Kidney (tissue), 14 donors: ENCODE data around the gene RNF180. TPM values are rescaled to one million over a fixed set of nuclear protein-coding genes. Genes with fewer than 3 reads are reported as not detected.

Source experiments
- DNase-seq, 5 donors: peaks; one replicate each; pipeline ENCODE4 v3.0.0-alpha.2; 2013 to 2020
- FAIRE-seq: peaks from 2 replicates; lab custom pipeline; 2012; peaks lifted over from hg19 to GRCh38; lab: Jason Lieb, UNC
- H3K27ac ChIP-seq, 2 donors: one replicate each; pipeline ENCODE4 v1.7.0; 2013; ENCODE audit warnings: low read depth in 2 of 2, low read length in 2 of 2, inconsistent platforms in 1 of 2
- H3K27me3 ChIP-seq: one replicate; pipeline ENCODE4 v1.7.1; 2013; ENCODE audit warnings: low read length, inconsistent platforms; ENCODE audit not compliant: control insufficient read depth, insufficient read depth
- H3K36me3 ChIP-seq, 3 donors: one replicate each; pipeline versions ENCODE4 v1.7.0 to v1.7.1; 2013; ENCODE audit warnings: low read length in 3 of 3, control low read depth in 1 of 3, inconsistent platforms in 1 of 3; ENCODE audit not compliant: insufficient read depth in 3 of 3, control insufficient read depth in 2 of 3
- H3K4me1 ChIP-seq, 3 donors: one replicate each; pipeline versions ENCODE4 v1.7.0 to v1.7.1; 2013; ENCODE audit warnings: low read length in 3 of 3, inconsistent platforms in 1 of 3, low read depth in 1 of 3; ENCODE audit not compliant: control insufficient read depth in 2 of 3, insufficient read depth in 2 of 3
- H3K4me3 ChIP-seq, 3 donors: one replicate each; pipeline versions ENCODE4 v1.7.0 to v1.8.1; 2013; ENCODE audit warnings: low read length in 3 of 3, control low read depth in 1 of 3, inconsistent platforms in 1 of 3
- H3K9ac ChIP-seq, 3 donors: one replicate each; pipeline versions ENCODE4 v1.7.0 to v1.7.1; 2013; ENCODE audit warnings: low read length in 3 of 3, control low read depth in 1 of 3, inconsistent platforms in 1 of 3
- H3K9me3 ChIP-seq, 3 donors: one replicate each; pipeline versions ENCODE4 v1.7.0 to v1.7.1; 2013; ENCODE audit warnings: low read length in 3 of 3, control low read depth in 1 of 3, inconsistent platforms in 1 of 3; ENCODE audit not compliant: control insufficient read depth in 2 of 3, insufficient read depth in 1 of 3
- intact Hi-C: fragments of 100-400 bp; cut with DNase I; formaldehyde crosslinking; loops from one replicate; pipeline ENCODE4 v1.11.1; 2022
- polyA plus RNA-seq: library from polyadenylated mRNA; stranded (reverse); fragments of 350-450 nt; fragmentation: Illumina TruSeq; extraction: RNeasy Lipid Tissue Mini Kit (QIAGEN cat#74804); gene quantifications from one replicate; pipeline ENCODE4 v1.2.3, GENCODE V29; 2014; ENCODE audit warnings: low read depth, low replicate concordance; ENCODE audit not compliant: insufficient read depth
- total RNA-seq: library from RNA; stranded (reverse); fragmentation: NEBNext Ultra II Directional; extraction: Animal tissue kit (Norgen Biotek cat#: 25700); gene quantifications from one replicate; pipeline ENCODE4 v1.2.1, GENCODE V29; 2021
- TF ChIP-seq, protein P1 (sequence below): IDR thresholded peaks from 3 replicates; pipeline ENCODE4 v1.5.1; 2012; ENCODE audit warnings: mild to moderate bottlenecking, moderate library complexity, borderline replicate concordance; ENCODE audit not compliant: insufficient read depth; ENCODE audit errors: extremely low read depth
- donor health status: control.
- donor health status: control.
- donor health status: control.
- donor health status: control.
- donor health status: control.
- donor health status: DM: yes; HTN: yes; CAD: no.
- donor health status: Normal renal cell carcinoma (clear cell type).

RNF180 gene
- total and polyA plus RNA-seq, 2 donors from 2014 or later, result 3.8 to 23.0 TPM

DNA sequence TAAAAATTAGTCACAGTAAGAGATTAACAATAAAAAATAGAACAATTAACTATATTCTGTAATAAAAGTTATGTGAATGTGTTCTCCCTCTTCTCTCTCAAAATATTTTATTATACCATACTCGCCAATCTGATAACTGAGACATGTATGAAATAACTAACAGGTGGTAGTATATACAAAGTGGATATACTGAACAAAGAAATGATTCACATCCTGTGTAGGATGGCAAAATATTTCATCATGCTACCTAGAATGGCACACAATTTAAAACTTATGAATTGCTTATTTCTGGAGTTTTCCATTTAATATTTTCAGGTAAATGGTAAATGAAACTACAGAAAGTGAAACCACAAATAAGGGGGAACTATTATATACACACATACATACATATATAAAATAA, 152.5 kb downstream of the RNF180 start:
- Histone ChIP-seq H3K4me3 (no peak overlapping the region), H3K36me3 (no peaks in the 10 kb centered on the region), H3K27me3 (no peaks in the 10 kb centered on the region), H3K9me3 (no peaks in the 10 kb centered on the region), H3K4me1 (no peaks in the 10 kb centered on the region), H3K9ac (no peak overlapping the region), H3K27ac (no peak overlapping the region)
- TF ChIP-seq, protein P1, sequence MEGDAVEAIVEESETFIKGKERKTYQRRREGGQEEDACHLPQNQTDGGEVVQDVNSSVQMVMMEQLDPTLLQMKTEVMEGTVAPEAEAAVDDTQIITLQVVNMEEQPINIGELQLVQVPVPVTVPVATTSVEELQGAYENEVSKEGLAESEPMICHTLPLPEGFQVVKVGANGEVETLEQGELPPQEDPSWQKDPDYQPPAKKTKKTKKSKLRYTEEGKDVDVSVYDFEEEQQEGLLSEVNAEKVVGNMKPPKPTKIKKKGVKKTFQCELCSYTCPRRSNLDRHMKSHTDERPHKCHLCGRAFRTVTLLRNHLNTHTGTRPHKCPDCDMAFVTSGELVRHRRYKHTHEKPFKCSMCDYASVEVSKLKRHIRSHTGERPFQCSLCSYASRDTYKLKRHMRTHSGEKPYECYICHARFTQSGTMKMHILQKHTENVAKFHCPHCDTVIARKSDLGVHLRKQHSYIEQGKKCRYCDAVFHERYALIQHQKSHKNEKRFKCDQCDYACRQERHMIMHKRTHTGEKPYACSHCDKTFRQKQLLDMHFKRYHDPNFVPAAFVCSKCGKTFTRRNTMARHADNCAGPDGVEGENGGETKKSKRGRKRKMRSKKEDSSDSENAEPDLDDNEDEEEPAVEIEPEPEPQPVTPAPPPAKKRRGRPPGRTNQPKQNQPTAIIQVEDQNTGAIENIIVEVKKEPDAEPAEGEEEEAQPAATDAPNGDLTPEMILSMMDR, result no peak
- intact Hi-C loops, result no loop called here
- DNase-seq (no peak), FAIRE-seq (no peak)

DNA sequence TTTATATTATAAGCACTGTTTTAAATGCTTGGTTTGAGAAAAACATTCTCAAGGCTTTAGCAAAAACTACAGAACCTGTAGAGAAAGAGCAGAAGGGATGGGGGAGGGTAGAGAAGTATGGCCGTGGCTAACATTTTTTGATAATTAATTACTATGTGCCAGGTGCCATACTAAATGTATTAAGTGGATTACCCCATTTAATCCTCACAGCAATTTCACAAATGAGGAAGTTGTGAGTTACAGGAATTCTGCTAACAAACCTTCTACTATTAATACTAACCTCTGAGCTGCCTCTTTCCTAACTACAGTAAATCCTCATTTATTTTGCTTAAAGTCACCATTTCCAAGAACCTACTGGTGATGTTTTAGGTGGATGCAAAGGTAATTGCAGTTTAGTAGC, 157.9 kb downstream of the RNF180 start:
- Histone ChIP-seq H3K4me1 (no peaks in the 10 kb centered on the region), H3K4me3 (no peak overlapping the region), H3K9me3 (peaks cover 0 to 6% (median 2%) of the 10 kb centered on the region in 3 donors), H3K27me3 (no peaks in the 10 kb centered on the region), H3K36me3 (peaks cover 0 to 2% (median 0%) of the 10 kb centered on the region in 3 donors), H3K9ac (no peak overlapping the region), H3K27ac (no peak overlapping the region)
- no peak for DNase-seq
- TF ChIP-seq, protein P1, result no peak
- FAIRE-seq, result no peak
- intact Hi-C loops, result no loop called here

DNA sequence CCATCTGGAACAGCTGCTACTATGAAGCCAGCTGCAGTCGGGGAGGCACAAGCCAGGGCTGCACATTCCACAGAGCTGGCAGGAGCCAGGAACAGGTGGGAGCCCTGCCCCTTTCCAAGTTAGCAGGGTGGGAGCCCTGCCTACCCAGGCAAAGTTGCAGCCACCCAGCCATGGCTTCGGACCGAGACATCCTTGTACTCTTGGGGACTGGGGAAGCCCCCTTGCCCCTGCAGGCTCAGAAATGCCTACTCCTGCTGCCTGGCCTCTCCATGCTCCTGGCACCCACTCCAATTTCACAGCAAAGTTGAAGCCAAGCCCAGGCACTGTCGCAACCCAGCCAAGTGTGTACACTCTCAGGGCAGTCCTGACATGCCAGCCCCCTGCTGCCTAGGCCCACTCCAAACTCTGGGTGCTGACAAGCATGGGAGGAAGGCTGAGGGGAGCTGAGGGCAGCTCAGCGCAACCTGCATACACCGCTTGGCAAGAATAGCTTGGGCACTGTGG, 165.1 kb downstream of the RNF180 start:
- no peak overlapping the region for H3K9ac ChIP-seq
- no peak overlapping the region for H3K4me3 ChIP-seq
- no peaks in the 10 kb centered on the region for H3K27me3 ChIP-seq
- FAIRE-seq (no peak), DNase-seq (peak in 1 of 5 donors; percentile 43)
- TF ChIP-seq, protein P1, result no peak
- H3K4me1 ChIP-seq, result peaks cover 0 to 9% (median 0%) of the 10 kb centered on the region in 3 donors
- peaks cover 0 to 6% (median 2%) of the 10 kb centered on the region in 3 donors for H3K9me3 ChIP-seq
- peaks cover 0 to 5% (median 0%) of the 10 kb centered on the region in 3 donors for H3K36me3 ChIP-seq
- intact Hi-C loops, result no loop called here
- H3K27ac ChIP-seq, result no peak overlapping the region
